BLaER1 (cell line): ENCODE results near the gene MUC6.

Source experiments
- H3K27ac ChIP-seq: shearing (Covaris generic); formaldehyde crosslinking; 2 replicates; pipeline ENCODE4 v1.8.1; 2022
- H3K27me3 ChIP-seq: shearing (Covaris generic); formaldehyde crosslinking; 2 replicates; pipeline ENCODE4 v1.8.1; 2022
- H3K36me3 ChIP-seq: shearing (Covaris generic); formaldehyde crosslinking; 2 replicates; pipeline ENCODE4 v1.8.1; 2022
- H3K4me1 ChIP-seq: shearing (Covaris generic); formaldehyde crosslinking; 2 replicates; pipeline ENCODE4 v1.8.1; 2022
- H3K4me2 ChIP-seq: shearing (Covaris generic); formaldehyde crosslinking; 2 replicates; pipeline ENCODE4 v1.8.1; 2022
- H3K4me3 ChIP-seq: shearing (Covaris generic); formaldehyde crosslinking; 2 replicates; pipeline ENCODE4 v1.8.1; 2022
- H3K9ac ChIP-seq: shearing (Covaris generic); formaldehyde crosslinking; 2 replicates; pipeline ENCODE4 v1.8.1; 2022
- H3K9me3 ChIP-seq: shearing (Covaris generic); formaldehyde crosslinking; 2 replicates; pipeline ENCODE4 v1.8.1; 2022
- H4K20me1 ChIP-seq: shearing (Covaris generic); formaldehyde crosslinking; 2 replicates; pipeline ENCODE4 v1.8.1; 2022
- Cebpa-rat ChIP-seq: shearing (Covaris generic); IDR thresholded peaks from 2 replicates; pipeline ENCODE4 v1.8.1; 2022

The MUC6 gene

DNA sequence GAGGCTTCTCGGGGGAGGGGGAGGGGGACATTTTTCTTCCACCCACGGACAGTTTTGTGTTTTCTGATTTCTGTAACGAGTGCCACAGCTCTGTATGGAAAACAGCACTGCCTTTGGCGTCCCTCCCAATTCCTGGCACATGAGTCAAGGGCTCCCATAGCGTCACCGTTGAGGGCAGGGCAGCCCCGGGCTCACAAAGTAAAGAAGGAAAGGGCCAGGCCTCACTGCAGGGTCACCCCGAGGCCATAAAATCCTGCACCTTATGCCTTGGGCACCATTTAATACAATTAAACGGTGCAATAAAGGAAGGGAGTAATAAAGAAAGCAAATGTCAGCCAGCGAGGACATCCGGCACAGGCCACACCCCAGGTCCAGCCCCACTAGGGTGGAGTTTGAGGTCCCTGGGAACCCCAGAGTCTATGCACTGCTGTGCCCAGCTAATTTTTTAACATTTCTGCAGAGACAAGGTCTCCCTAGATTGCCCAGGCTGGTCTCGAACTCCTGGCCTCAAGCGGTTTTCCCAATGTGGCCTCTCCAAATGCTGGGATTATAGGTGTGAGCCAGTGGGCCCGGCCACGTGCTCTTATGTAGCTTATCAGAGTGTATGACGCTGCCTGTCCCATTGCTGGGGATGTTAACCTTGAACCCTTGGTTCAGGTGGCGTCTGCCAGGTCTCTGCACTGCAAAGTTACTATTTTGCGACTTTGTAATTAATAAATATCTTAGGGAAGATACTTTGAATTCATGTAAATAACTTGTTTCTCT, 24.5 kb upstream of the MUC6 start:
- Histone ChIP-seq H3K27me3 (no peaks in the 10 kb centered on the region), H3K4me1 (peaks cover 38% of the 10 kb centered on the region), H3K4me3 (no peak overlapping the region), H3K36me3 (no peaks in the 10 kb centered on the region), H3K27ac (no peak overlapping the region), H3K9me3 (peaks cover 7% of the 10 kb centered on the region), H3K4me2 (no peak overlapping the region), H3K9ac (no peak overlapping the region), H4K20me1 (no peaks in the 10 kb centered on the region)
- no peak for TF ChIP-seq Cebpa-rat

DNA sequence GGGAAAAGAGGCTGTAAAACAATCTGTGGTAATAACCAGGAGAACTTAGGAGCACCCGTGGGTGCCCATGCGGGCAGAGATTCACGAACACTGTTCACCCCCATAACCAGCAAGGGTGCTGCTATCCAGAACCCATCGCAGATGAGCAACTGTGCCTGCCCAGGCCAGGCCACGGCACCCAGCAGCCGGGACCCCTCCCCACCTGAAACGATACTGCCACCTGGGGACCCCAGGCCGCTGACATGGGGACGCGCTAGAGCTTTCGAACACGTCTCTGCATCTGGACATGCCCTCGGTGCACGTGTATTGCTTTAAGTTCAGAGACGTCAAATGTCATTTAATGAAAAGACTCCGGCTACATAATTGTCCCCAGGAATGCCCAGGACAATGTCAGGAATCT, 23.9 kb upstream of the MUC6 start:
- no peaks in the 10 kb centered on the region for H3K27me3 ChIP-seq
- no peak for TF ChIP-seq Cebpa-rat
- no peaks in the 10 kb centered on the region for H3K36me3 ChIP-seq
- H3K4me3 ChIP-seq: no peak overlapping the region
- peaks cover 7% of the 10 kb centered on the region for H3K9me3 ChIP-seq
- peaks cover 44% of the 10 kb centered on the region for H3K4me1 ChIP-seq
- no peak overlapping the region for H3K9ac ChIP-seq
- no peak overlapping the region for H3K27ac ChIP-seq
- H4K20me1 ChIP-seq: no peaks in the 10 kb centered on the region
- no peak overlapping the region for H3K4me2 ChIP-seq

DNA sequence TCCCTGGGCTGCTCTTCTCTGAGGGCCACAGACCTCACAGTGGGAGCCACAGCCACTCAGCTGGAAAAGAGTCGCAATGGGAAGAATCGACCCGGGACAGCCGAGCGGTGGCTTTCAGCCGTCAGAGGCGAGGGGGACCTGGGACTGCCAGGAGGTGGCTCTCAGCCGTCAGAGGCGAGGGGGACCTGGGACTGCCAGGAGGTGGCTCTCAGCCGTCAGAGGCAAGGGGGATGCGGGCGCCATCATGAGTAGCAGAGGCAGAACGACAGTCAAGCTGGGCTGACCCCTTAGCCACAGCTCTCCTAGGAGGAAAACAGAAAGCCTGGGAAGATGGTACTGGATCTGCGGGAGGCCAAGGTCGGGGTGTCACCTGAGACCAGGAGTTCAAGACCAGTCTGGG, 23.2 kb upstream of the MUC6 start:
- H3K4me1 ChIP-seq: peaks cover 50% of the 10 kb centered on the region
- no peak for TF ChIP-seq Cebpa-rat
- H3K27me3 ChIP-seq: no peaks in the 10 kb centered on the region
- no peak overlapping the region for H3K27ac ChIP-seq
- H3K36me3 ChIP-seq: no peaks in the 10 kb centered on the region
- no peak overlapping the region for H3K4me2 ChIP-seq
- no peak overlapping the region for H3K4me3 ChIP-seq
- no peak overlapping the region for H3K9ac ChIP-seq
- H3K9me3 ChIP-seq: peaks cover 7% of the 10 kb centered on the region
- no peaks in the 10 kb centered on the region for H4K20me1 ChIP-seq

DNA sequence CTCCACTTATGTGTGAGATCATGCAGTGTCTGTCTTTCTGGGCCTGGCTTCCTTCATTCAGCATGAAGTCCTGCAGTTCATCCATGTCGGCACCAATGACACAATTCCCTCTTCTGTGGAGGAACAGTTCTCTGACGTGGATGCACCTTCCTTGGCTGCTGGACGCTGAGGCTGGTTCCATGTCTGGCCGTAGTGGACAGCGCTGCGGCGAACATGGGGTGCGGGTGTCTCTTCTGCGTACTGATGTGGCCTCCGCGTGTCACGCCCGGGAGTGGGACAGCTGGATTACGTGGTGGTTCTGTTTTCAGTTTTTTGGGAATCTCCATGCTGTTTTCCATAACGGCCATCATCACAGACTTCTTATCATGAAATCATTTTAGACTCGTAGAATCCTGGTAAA, 21.3 kb upstream of the MUC6 start:
- H3K4me2 ChIP-seq: no peak overlapping the region
- H3K27ac ChIP-seq: no peak overlapping the region
- no peaks in the 10 kb centered on the region for H4K20me1 ChIP-seq
- peaks cover 50% of the 10 kb centered on the region for H3K4me1 ChIP-seq
- H3K9me3 ChIP-seq: peaks cover 7% of the 10 kb centered on the region
- H3K4me3 ChIP-seq: no peak overlapping the region
- no peaks in the 10 kb centered on the region for H3K36me3 ChIP-seq
- H3K9ac ChIP-seq: no peak overlapping the region
- no peak for TF ChIP-seq Cebpa-rat
- H3K27me3 ChIP-seq: no peaks in the 10 kb centered on the region

DNA sequence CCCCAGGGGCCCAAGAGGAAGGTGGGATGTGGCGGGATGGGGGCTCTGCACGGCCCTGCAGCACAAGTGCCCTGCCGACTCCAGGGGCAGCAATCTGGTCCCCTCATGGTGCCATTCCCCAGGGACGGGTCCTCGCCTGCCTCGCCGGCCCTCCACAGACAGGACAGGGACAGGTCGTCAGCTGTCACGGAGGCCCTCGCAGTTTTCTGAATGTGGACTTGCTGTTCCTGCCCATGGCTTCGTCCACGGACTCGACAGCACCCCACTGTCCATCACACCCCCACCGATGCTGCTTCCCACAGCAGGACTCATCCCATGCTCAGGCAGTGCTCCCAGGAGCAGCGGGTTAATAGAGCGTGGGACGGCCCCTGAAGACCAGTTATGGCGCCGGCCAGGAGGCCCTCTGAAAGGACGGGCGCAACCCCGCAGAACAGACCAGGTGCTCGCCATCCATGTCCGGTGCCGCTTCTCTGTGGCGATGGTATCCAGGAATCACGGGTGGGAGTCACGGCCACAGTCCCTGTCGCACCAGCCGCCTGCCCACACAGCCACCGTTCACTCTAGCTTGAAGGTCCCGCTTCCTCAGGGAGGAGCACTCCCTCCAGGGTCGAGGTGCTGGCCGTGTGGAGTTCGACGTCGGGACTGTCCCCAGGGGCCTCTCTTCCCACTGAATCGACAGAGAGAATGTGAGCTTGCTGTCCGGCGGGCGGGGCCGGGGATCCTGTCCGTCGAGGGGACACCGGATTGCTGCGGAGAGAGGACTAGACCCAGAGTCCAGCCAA, 19.7 kb upstream of the MUC6 start:
- Histone ChIP-seq H3K27me3 (no peaks in the 10 kb centered on the region), H3K4me3 (no peak overlapping the region), H3K9ac (no peak overlapping the region), H3K36me3 (no peaks in the 10 kb centered on the region), H3K4me1 (peaks cover 59% of the 10 kb centered on the region), H4K20me1 (no peaks in the 10 kb centered on the region), H3K27ac (no peak overlapping the region), H3K9me3 (no peaks in the 10 kb centered on the region), H3K4me2 (peak overlapping the region; percentile 91)
- no peak for TF ChIP-seq Cebpa-rat

DNA sequence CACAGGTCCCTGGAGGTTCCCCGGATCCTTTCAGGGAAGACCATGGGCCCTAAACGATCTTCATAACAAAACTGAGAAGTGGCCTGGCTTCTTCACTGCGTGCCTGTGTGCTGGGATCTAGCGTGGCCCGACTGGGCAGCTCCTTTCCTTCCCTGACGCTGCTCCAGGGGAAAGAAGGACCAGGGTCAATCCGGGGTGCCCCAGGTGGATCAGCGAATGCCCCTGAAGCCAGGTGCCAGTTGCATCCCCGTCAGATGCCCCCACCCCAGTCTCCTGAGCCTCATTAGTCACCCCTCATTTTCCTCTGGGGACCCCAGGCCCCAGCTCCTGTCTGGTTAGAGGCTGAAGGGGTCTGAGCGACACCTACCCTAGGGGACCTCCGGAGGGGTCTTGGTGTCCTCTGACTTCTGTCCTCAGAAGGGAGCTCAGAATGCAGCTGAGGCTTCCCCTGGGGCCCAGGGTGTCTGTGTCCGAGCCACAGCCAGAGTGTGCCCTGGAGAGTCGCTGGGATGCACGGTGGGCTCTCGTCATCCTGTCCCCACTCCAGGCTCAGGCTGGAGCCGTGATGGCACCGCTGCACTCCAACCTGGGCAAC, 18.7 kb upstream of the MUC6 start:
- no peaks in the 10 kb centered on the region for H4K20me1 ChIP-seq
- H3K36me3 ChIP-seq: no peaks in the 10 kb centered on the region
- no peak for TF ChIP-seq Cebpa-rat
- no peaks in the 10 kb centered on the region for H3K27me3 ChIP-seq
- peak overlapping the region; percentile 91 for H3K4me2 ChIP-seq
- H3K4me1 ChIP-seq: peaks cover 69% of the 10 kb centered on the region
- no peak overlapping the region for H3K4me3 ChIP-seq
- no peak overlapping the region for H3K27ac ChIP-seq
- no peaks in the 10 kb centered on the region for H3K9me3 ChIP-seq
- no peak overlapping the region for H3K9ac ChIP-seq

GRCh38 chr11:1054143-1055108, 17.9 kb upstream of the MUC6 start:
- Histone ChIP-seq H3K4me3 (no peak overlapping the region), H3K36me3 (no peaks in the 10 kb centered on the region), H4K20me1 (no peaks in the 10 kb centered on the region), H3K4me2 (peak overlapping the region; percentile 91), H3K9me3 (no peaks in the 10 kb centered on the region), H3K27ac (no peak overlapping the region), H3K4me1 (peaks cover 77% of the 10 kb centered on the region), H3K27me3 (no peaks in the 10 kb centered on the region), H3K9ac (no peak overlapping the region)
- TF ChIP-seq Cebpa-rat: no peak

- TF ChIP-seq Cebpa-rat: no peak
- Histone ChIP-seq H3K27me3 (no peaks in the 10 kb centered on the region), H3K36me3 (no peaks in the 10 kb centered on the region), H3K9me3 (no peaks in the 10 kb centered on the region), H3K4me1 (peaks cover 88% of the 10 kb centered on the region), H3K4me2 (peak overlapping the region; percentile 91), H4K20me1 (no peaks in the 10 kb centered on the region), H3K9ac (no peak overlapping the region), H3K27ac (no peak overlapping the region), H3K4me3 (no peak overlapping the region)
Measured at GRCh38 chr11:1053121-1053901, 16.8 kb upstream of the MUC6 start.
